Coronary artery (tissue), 2 donors: ENCODE measurements around the gene IGLL5.
A peak's percentile ranks its signal among the peaks of the same experiment; 100 is the strongest.

Experiments
- DNase-seq: peaks from one replicate; pipeline ENCODE4 v3.0.0-alpha.2; 2017; ENCODE audit warnings: low spot score
- H3K27ac ChIP-seq, 2 donors: fragments of 200-600 bp; sonication (generic); one replicate each; pipeline ENCODE4 v1.5.1; 2016 to 2019
- H3K4me3 ChIP-seq: fragments of 200-600 bp; sonication (generic); 2 replicates; pipeline ENCODE4 v1.5.1; 2016; ENCODE audit warnings: mild to moderate bottlenecking, moderate library complexity
- CTCF ChIP-seq: fragments of 200-600 bp; sonication (generic); IDR thresholded peaks from one replicate; pipeline ENCODE4 v1.5.1; 2019; ENCODE audit warnings: antibody characterized with exemption

Gene IGLL5

GRCh38 chr22:22881116-22882000 lies 6.3 kb upstream of the IGLL5 start:
- no peak for TF ChIP-seq CTCF
- no peak overlapping the region for H3K4me3 ChIP-seq
- H3K27ac ChIP-seq, result no peak overlapping the region
- DNase-seq, result no peak

- no peak overlapping the region for H3K4me3 ChIP-seq
- peak; percentile 64 for DNase-seq
- H3K27ac ChIP-seq, result no peak overlapping the region
- no peak for TF ChIP-seq CTCF
Observed at GRCh38 chr22:22882033-22882717, 5.4 kb upstream of the IGLL5 start.

- Histone ChIP-seq H3K4me3 (no peak overlapping the region), H3K27ac (no peak overlapping the region)
- DNase-seq, result no peak
- TF ChIP-seq CTCF, result no peak
Observed at GRCh38 chr22:22883090-22883727, 4.4 kb upstream of the IGLL5 start.

GRCh38 chr22:22884010-22884887 lies 3.4 kb upstream of the IGLL5 start:
- peak; percentile 63 for DNase-seq
- no peak overlapping the region for H3K27ac ChIP-seq
- peak; percentile 20 for TF ChIP-seq CTCF
- no peak overlapping the region for H3K4me3 ChIP-seq

GRCh38 chr22:22884888-22885840 lies 2.5 kb upstream of the IGLL5 start:
- H3K27ac ChIP-seq, result no peak overlapping the region
- peak; percentile 66 for DNase-seq
- TF ChIP-seq CTCF, result no peak
- no peak overlapping the region for H3K4me3 ChIP-seq
